Measurements from ENCODE around the gene GRIFIN. TPM values are rescaled to one million over a fixed set of nuclear protein-coding genes. Genes with fewer than 3 reads are reported as not detected.

The GRIFIN gene
- total and polyA plus RNA-seq, 2 donors (not counting 1 experiment from before 2014, with no cell fraction given) = not detected

DNA sequence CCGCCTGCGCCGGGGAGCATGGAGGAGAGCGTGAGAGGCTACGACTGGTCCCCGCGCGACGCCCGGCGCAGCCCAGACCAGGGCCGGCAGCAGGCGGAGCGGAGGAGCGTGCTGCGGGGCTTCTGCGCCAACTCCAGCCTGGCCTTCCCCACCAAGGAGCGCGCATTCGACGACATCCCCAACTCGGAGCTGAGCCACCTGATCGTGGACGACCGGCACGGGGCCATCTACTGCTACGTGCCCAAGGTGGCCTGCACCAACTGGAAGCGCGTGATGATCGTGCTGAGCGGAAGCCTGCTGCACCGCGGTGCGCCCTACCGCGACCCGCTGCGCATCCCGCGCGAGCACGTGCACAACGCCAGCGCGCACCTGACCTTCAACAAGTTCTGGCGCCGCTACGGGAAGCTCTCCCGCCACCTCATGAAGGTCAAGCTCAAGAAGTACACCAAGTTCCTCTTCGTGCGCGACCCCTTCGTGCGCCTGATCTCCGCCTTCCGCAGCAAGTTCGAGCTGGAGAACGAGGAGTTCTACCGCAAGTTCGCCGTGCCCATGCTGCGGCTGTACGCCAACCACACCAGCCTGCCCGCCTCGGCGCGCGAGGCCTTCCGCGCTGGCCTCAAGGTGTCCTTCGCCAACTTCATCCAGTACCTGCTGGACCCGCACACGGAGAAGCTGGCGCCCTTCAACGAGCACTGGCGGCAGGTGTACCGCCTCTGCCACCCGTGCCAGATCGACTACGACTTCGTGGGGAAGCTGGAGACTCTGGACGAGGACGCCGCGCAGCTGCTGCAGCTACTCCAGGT, 43.1 kb downstream of the GRIFIN start:
- H3K79me2 ChIP-seq (ENCODE audit: control insufficient read depth, insufficient read depth, low read length) = peaks cover 25% of the 10 kb centered on the region
- H3K27ac Mint-ChIP-seq = no peak overlapping the region
- peaks cover 0 to 25% (median 11%) of the 10 kb centered on the region in 3 donors for H3K9me3 ChIP-seq (ENCODE audit: control extremely low read depth in 1 of 3, control insufficient read depth in 2 of 3, insufficient read depth in 1 of 3, low read length in 2 of 3)
- H3K27me3 Mint-ChIP-seq = no peaks in the 10 kb centered on the region
- H3K36me3 ChIP-seq (replicated peaks in 1 of 2; ENCODE audit: control extremely low read depth in 1 of 2, control insufficient read depth in 1 of 2, extremely low read depth in 1 of 2, insufficient read depth in 2 of 2, low read length in 1 of 2) = peaks cover 0 to 33% of the 10 kb centered on the region in 2 experiments
- H3K27ac ChIP-seq (ENCODE audit: low read length in 2 of 2) = no peak overlapping the region
- H3K4me2 ChIP-seq (replicated peaks; ENCODE audit: low read depth, low read length, poor library complexity, severe bottlenecking) = no peak overlapping the region
- no peak overlapping the region for H3K9ac ChIP-seq (ENCODE audit: low read length)
- H3K9me3 Mint-ChIP-seq (ENCODE audit: insufficient read depth) = peaks cover 4% of the 10 kb centered on the region
- DNase-seq (no peak), ATAC-seq (ENCODE audit: low read depth) (no peak)
- POLR2A ChIA-PET = interaction anchor here (0.8 kb wide), 1 partner anchor 26 kb away, joined by 3 read pairs; no protein-coding TSS in a partner anchor
- H3K4me3 ChIP-seq (ENCODE audit: control extremely low read depth in 1 of 5, extremely low read depth in 1 of 5, insufficient read depth in 1 of 5, low read depth in 2 of 5, low read length in 4 of 5) = no peak overlapping the region
- no peaks in the 10 kb centered on the region for H4K20me1 ChIP-seq (ENCODE audit: control insufficient read depth, insufficient read depth, low read length, poor library complexity, severe bottlenecking)
- CTCF ChIA-PET = interaction anchor here (0.9 to 1.7 kb wide), 2 partner anchors 18 to 36 kb away, joined by 3 to 6 read pairs; no protein-coding TSS in a partner anchor
- TF ChIP-seq EZH2 (IDR thresholded peaks at IDR 0.05; ENCODE audit: borderline replicate concordance, insufficient read depth, low read depth, low read length, poor library complexity, severe bottlenecking) = no peak
- TF ChIP-seq, protein P1, sequence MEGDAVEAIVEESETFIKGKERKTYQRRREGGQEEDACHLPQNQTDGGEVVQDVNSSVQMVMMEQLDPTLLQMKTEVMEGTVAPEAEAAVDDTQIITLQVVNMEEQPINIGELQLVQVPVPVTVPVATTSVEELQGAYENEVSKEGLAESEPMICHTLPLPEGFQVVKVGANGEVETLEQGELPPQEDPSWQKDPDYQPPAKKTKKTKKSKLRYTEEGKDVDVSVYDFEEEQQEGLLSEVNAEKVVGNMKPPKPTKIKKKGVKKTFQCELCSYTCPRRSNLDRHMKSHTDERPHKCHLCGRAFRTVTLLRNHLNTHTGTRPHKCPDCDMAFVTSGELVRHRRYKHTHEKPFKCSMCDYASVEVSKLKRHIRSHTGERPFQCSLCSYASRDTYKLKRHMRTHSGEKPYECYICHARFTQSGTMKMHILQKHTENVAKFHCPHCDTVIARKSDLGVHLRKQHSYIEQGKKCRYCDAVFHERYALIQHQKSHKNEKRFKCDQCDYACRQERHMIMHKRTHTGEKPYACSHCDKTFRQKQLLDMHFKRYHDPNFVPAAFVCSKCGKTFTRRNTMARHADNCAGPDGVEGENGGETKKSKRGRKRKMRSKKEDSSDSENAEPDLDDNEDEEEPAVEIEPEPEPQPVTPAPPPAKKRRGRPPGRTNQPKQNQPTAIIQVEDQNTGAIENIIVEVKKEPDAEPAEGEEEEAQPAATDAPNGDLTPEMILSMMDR (IDR thresholded peaks at IDR 0.05) = no peak
- WGBS (ENCODE audit: insufficient coverage) = 99% methylated on average over 85 of the region's 85 CpGs
- H2AFZ ChIP-seq (ENCODE audit: insufficient read depth, low read depth, low read length, poor library complexity, severe bottlenecking) = no peak overlapping the region
- H3K4me1 Mint-ChIP-seq = no peaks in the 10 kb centered on the region
- intact Hi-C loops (cut with micrococcal nuclease) = no loop called here
- H3K4me3 Mint-ChIP-seq = no peak overlapping the region
- no peaks in the 10 kb centered on the region for H3K4me1 ChIP-seq (ENCODE audit: control insufficient read depth in 2 of 2, insufficient read depth in 2 of 2, low read length in 2 of 2)
- H3K27me3 ChIP-seq (replicated peaks in 1 of 4; ENCODE audit: control extremely low read depth in 1 of 4, control insufficient read depth in 3 of 4, insufficient read depth in 4 of 4, low read length in 3 of 4) = no peaks in the 10 kb centered on the region
